ENCODE data around the gene FOXD4L6.
"Not testable (repeated sequence)": the region's sequence is repeated elsewhere in the genome, so short reads cannot be mapped to it uniquely, and the experiment has no call there.

The FOXD4L6 gene

DNA sequence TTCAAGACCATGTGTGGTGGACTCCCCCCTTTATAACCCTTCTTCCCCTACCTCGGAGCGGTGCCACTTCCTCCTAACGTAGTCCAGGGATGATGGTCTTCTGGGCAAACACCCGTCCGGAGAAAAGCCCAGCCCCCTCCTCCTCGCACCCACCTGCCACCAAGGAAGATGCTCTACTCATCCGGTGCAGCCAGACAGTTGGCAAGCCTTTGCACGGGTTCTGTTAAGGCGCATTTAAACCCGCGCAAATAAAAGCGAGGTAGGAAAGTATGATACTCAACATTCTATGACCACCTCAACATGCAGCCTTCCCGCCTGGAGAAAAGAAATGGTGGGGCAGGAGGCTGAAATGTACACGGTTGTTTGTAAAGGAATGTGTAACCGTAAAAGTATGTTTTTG lies at the start of gene FOXD4L6:
FOXD4L6 (minus strand) TSS at position 101 of the 400 bp plus-strand sequence. CDS start 298 bp downstream, outside the sequence.
- FAIRE-seq; DNase-seq (ENCODE audit: insufficient read length, low spot score): not testable (repeated sequence)

DNA sequence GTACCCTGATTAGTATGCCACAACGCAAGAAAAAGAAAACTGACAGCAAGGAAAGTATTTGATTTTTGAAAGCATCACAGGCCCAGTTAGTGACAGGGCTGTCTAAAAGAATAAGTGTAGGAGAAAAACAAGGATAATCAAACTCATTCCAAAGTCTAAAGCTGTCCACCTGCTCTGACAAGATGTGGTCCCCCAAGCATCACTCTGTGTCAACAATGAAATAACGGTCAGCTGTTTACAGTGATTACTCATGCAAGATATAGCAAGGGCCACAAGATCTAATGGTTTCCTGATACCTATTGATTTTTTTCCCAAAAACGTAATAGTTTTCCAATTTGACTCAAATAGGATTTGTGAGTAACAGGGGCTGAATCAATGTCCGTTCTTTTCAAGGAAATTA lies 46.5 kb upstream of the FOXD4L6 start:
- not testable (repeated sequence) for FAIRE-seq

DNA sequence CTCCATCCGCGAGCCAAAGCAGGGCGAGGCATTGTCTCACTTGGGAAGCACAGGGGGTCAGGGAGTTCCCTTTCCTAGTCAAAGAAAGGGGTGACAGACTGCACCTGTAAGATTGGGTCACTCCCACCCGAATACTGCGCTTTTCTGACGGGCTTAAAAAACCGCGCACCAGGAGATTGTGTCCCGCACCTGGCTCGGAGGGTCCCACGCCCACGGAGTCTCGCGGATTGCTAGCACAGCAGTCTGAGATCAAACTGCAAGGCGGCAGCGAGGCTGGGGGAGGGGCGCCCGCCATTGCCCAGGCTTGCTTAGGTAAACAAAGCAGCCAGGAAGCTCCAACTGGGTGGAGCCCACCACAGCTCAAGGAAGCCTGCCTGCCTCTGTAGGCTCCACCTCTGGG lies 21.6 kb upstream of the FOXD4L6 start:
- not testable (repeated sequence) for FAIRE-seq; DNase-seq (ENCODE audit: insufficient read length, low spot score)

More for the DNA sequence above, 46.5 kb upstream of the FOXD4L6 start:
- not testable (repeated sequence) for DNase-seq (ENCODE audit: insufficient read length, low spot score)

DNA sequence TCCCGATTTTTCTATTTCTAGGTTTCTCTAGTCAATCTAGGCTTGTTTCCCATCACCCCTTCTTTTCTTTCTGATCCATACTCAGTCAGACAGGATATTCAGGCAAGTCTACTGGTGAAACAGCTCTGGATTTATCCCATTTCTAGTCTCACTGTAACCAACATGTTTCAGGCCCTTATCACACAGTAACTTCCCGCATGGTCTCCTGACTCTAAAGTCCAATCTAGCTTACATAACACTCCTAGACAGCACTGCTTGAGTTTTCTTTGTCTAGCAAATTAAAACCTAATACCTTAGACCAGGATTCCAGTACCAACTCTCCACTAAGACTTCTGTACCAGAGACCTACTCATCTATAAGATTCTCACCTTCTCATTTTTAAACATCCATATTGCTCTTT lies 13.4 kb upstream of the FOXD4L6 start:
- not testable (repeated sequence) for DNase-seq (ENCODE audit: insufficient read length, low spot score); FAIRE-seq

DNA sequence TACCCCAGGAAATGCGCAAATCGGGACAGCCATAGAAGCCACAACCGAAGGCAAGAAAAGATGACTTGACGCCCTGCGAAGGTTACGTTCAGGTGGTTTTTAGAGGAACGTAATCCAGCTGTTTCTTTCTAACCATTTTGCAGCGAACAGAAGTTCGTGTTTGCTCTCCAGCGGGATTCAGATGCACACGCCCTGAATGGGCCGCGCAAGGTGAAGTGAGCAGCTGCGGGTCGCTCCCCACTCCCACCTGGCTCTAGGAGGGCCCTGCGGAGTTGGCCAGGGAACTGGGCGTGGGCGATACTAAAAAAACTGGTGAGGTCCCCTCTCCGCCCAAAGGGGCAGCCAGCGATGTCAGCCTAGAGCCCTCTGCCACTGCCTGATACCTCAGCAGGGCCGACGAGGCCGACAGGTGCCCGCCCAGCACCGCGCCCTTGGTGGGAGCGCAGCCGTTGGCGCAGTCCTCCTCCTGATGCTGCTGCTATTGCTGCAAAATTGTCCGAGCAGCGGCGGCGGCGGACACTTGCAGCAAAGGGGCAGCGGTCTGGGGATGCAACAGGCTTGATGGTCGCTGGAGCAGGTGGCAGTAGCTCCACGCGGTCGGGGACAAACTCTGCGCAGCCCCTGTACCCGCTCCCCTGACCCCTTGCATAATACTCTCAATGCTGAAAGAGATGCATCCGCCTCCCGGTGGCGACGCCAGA lies 1.6 kb downstream of the FOXD4L6 start:
- DNase-seq (ENCODE audit: insufficient read length, low spot score); FAIRE-seq: not testable (repeated sequence)

DNA sequence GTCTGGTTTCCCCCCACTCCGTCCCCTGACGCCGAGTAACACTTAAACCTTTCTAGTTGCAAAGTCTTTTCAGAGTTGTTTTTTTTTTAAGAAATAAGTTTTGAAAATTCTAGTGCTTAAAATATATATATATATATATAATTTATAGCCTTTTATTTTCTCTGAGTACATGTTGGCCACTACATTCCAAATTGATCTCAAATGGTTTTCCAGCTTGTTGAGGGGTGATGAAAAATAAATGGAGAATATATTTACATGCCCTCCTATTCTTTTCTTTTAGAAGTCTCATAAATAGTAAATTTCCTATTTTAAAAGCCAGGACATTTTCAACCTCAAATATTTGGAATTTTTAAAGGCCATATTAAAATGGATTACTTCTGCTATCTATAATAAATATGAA lies 2.5 kb downstream of the FOXD4L6 start:
- not testable (repeated sequence) for FAIRE-seq; DNase-seq (ENCODE audit: insufficient read length, low spot score)

DNA sequence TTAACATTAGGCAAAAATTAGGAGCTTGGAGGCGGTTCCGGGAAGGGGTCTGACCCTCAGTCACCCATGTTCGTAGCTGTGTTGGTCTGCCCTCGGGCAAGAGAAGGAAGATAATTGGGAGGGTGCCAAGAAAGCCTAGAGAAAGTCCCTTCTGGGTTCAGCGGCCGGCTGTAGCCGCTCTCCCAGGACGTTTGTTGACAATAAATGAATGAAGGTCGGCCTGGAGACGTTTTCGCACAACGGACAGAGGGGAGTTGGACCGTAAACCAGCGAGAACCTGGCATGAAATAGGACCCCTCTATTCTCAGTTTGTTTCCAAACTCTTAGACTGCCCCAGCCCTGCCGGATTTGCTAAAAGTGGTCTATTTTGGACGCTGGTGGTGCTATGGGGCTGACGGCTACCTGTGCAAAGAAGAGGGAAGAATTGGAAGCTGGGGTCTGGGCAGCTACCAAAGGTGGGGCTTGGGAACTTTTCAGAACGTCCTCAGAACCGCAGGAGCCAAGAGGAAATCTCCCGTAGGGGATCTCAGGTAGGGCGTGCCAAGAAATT lies 3.3 kb downstream of the FOXD4L6 start:
- DNase-seq (ENCODE audit: insufficient read length, low spot score); FAIRE-seq: not testable (repeated sequence)

DNA sequence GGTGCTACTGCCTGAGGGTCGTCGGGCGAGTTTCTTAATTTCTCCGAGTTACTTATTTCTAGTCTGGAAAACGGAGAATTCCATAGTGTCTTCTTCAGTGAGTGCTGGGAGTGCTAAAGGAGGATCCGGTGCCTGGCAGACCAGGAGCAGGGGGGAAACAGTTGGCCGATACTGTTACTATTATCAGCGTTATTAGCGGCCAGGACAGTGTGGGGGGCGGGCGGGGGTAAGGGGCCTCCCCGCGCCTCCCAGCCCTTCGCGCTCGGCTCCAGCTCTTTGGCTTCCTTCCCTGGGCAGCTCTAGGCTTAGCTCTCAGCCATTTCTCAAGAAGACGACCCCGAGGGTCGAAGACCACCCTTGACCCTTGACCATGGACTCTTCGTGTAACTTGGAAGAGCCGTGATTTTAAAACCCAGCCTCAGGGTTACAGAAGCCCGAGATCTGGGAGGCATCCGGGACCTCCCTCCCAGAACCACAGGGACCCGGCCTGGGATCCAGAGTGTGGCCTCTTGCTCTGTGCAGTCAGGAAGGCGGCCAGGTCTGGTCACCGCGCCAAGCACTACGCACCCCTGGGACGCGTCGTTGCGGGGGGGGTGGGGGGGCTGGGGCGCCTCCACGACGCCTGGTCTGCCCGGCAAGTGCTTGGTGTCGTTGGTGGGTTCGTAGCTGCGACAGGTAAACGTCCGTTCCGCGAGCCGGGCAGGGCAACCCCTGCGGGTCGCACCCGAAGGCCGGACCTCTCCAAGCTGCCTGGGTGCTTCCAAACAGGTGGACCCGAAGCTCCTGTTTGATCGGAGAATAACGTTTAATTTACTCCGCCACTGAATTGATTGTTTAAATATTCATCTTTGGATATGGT lies 4.0 kb downstream of the FOXD4L6 start:
- DNase-seq (ENCODE audit: insufficient read length, low spot score); FAIRE-seq: not testable (repeated sequence)

DNA sequence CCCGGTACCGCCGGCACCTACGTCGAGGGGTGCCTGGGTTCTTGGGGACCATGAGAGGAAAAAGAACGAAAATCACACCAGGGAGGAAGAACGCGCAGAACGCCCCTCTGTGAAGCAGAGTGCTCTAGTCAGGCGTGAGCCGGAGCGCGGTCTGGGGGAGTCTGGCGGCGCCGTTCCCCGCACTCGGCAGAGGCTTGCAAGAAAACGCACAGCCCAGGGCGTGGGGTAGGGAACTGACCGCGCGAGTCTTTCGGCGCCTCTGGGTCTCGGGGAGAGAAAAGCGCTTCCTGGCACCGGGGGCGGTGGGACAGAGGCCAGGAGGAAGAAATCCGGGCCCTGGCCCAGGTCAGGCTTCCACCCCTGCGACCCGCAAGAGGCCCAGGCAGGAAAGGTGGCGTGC lies 4.7 kb downstream of the FOXD4L6 start:
- not testable (repeated sequence) for FAIRE-seq; DNase-seq (ENCODE audit: insufficient read length, low spot score)

DNA sequence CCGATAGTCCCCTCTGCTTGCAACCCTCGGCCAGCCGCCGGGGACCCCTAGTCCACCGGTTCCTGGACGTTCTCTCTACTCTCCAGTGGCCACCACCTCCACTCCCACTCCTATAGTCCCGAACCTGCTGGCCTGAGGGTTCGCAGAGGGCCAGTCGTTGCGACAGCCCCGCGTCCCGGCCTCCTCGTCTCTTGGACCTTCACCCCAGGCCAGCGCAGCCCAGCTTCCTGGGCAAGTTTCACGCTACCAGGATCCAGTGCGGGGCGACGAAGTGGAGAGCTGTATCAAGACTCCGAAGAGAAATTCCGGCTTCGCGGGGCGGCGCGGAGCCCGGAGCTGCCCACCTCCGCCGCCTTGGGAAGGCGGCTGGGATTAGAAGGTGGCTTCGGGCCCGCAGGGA lies 5.1 kb downstream of the FOXD4L6 start:
- not testable (repeated sequence) for DNase-seq (ENCODE audit: insufficient read length, low spot score); FAIRE-seq

DNA sequence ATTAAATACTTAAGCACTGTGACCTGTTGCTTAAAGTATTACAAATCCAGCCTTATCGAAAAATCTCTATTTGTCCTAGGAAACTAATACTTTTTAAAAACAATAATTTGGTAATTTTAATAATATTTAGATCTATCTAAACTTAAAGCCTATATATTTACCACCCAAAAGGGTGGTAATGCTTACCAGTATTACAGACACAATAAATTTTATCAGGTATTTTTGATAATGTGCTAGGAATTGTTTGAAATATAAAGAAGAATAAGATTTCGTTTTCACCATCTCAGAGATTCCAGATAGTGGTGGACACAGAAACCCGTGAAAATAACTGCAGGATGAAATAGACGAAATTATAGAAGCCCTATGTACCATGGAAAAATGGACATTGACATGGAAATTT lies 7.8 kb downstream of the FOXD4L6 start:
- not testable (repeated sequence) for FAIRE-seq

DNA sequence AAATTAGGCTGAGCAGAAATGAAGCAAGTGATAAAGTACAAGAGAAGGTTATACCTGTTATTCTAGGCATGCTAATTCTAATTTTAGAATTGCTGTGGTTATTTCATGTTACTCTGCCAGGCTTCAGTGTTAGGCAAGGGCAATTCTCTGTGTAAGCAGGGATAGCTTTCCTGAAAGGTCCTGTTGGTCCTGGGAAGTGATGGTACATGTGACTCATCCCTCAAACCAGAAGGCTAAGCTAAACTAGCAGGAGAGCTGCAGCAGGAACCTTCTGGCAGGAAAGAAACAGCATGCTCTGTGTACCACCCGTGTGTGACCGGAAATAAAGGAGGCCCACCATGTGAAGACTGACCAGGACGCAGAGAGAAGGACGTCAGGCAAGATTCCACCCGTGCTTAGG lies 8.8 kb downstream of the FOXD4L6 start:
- not testable (repeated sequence) for DNase-seq (ENCODE audit: insufficient read length, low spot score); FAIRE-seq

More for the DNA sequence above, 7.8 kb downstream of the FOXD4L6 start:
- not testable (repeated sequence) for DNase-seq (ENCODE audit: insufficient read length, low spot score)

DNA sequence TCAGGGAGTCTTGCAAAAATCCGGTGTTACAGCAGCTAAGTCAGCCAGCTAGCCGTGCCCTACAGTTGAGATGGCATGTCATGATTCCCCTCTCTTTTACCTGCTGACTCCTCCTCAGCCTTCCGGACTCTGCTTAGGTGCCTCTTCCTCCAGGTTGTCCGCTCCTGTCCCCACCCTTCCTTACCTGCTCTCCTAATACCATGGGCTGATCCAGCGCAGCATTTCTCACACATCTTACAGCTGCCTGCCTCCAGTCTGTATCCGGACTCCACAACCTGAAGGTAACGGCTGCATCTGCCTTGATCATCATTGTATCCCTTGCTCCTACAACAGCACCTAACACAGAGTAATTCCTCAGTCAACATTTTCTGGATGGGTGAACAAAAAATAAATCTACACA lies 9.2 kb downstream of the FOXD4L6 start:
- DNase-seq (ENCODE audit: insufficient read length, low spot score); FAIRE-seq: not testable (repeated sequence)

DNA sequence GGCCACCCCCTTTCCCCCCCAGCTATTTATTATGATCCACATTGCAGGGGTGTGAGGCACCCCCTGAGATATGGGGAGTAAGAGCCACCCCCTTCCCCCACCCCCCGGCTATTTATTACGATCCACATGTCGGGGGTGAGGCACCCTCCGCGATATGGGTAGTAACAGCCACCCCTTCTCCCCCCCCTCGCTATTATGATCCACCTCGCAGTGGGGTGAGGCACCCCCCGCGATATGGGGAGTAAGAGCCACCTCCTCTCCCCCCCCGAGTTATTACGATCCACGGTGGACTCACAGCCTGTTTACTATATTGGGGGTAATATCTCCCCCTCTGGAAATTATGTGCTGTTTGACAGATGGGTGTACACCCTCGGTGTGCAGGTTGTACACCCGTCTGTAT lies 15.1 kb downstream of the FOXD4L6 start:
- not testable (repeated sequence) for DNase-seq (ENCODE audit: insufficient read length, low spot score); FAIRE-seq

DNA sequence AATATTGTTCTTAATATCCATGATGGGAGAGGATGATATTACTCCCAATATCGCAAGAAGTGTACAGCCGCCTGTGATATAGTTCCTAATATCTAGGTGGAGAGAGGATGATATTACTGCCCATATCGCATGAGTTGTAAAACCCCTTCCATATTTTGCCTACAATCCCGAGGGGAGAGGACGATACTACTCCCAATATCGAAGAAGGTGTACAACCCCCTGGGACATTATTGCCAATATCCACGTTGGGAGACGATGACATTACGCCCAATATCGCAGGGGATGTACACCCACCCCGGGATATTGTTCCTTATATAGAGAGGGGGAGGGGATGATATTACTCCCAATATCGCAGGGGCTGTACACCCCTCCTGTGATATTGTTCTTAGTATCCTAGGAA lies 17.1 kb downstream of the FOXD4L6 start:
- not testable (repeated sequence) for DNase-seq (ENCODE audit: insufficient read length, low spot score)

DNA sequence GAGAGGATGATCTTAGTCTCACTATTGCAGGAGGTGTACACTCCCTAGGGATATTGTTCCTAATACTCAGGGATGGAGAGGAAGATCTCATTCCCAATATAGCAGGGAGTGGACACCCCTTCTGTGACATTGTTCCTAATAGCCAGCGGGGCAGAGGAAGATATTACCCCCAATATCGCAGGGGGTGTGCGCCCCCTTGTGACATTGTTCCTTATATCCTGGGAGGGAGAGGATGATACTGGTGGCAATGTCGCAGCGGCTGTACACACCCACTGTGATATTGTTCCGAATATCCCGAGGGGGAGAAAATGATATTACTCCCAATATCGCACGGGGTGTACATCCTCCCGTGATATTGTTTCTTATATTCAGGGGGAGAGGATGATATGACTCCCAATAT lies 17.6 kb downstream of the FOXD4L6 start:
- not testable (repeated sequence) for FAIRE-seq; DNase-seq (ENCODE audit: insufficient read length, low spot score)

More for the DNA sequence above, 17.1 kb downstream of the FOXD4L6 start:
- FAIRE-seq = not testable (repeated sequence)

DNA sequence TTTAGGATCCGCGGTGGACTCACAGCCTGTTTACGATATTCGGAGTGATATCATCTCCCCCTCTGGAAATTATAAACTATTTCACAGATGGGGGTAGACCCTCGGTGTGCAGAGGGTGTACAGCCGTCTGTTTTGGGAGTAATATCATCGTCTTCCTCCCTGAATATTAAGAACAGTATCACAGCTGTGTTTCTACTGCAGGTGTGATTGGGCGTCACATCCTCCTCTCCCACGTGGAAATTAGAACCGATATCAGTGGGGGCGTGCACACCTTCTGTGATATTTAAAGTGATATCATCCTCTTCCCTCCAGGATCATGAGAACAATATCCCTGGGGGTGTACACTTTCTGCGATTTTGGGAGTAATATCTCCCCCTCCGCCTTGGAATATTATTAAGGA lies 19.2 kb downstream of the FOXD4L6 start:
- DNase-seq (ENCODE audit: insufficient read length, low spot score); FAIRE-seq: not testable (repeated sequence)

DNA sequence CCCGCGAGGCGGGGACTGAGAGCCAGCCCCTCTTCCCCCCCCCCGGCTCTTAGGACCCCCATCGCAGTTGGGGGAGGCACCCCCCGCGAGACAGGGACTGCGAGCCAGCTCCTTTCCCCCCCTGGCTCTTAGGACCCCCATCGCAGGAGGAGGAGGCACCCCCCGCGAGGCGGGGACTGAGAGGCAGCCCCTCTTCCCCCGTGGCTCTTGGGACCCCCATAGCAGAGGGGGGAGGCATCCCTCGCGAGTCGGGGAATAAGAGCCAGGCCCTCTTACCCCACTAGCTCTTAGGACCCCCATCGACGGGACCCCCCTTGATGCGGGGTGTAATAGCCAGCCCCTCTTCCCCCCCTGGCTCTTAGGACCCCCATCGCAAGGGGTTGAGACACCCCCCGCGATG lies 19.7 kb downstream of the FOXD4L6 start:
- not testable (repeated sequence) for DNase-seq (ENCODE audit: insufficient read length, low spot score); FAIRE-seq

DNA sequence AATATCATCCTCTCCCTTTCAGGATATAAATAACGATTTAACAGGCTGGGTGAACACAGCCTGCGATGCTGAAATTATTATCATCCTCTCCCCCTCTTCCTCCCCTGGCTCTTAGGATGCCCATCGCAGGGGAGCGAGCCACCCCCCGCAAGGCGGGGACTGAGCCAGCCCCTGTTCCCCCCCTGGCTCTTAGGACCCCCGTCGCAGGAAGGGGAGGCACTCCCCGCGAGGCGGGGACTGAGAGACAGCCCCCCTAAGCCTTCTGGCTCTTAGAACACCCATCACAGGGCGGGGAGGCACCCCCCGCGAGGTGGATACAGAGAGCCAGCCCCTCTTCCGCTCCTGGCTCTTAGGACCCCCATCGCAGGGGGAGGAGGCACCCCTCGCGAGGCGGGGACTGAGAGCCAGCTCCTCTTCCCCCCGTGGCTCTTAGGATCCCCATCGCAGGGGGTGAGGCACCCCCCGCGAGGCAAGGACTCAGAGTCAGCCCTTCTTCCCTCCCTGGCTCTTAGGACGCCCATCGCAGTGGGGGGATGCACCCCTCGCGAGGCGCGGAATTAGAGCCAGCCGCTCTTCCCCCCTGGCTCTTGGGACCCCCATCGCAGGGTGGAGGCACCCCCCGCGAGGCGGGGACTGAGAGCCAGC lies 21.9 kb downstream of the FOXD4L6 start:
- not testable (repeated sequence) for DNase-seq (ENCODE audit: insufficient read length, low spot score); FAIRE-seq

DNA sequence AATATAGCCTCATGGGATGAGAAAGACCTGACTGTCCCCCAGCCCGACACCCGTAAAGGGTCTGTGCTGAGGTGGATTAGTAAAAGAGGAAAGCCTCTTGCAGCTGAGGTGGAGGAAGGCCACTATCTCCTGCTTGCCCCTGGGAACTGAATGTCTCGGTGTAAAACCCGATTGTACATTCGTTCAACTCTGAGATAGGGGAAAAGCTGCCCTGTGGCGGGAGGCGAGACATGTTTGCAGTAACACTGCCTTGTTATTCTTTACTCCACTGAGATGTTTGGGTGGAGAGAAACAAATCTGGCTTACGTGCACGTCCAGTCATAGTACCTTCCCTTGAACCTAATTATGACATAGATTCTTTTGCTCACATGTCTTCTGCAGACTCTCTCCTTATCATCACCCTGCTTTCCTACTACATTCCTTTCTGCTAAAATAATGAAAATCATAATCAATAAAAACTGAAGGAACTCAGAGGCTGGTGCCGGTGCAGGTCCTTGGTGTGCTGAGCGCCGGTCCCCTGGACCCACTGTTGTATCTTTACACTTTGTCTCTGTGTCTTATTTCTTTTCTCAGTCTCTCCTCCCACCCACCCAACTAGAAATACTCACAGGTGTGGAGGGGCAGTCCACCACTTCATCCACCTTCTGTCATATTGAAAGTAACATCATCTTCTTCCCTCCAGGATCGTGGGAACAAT lies 22.8 kb downstream of the FOXD4L6 start:
- FAIRE-seq; DNase-seq (ENCODE audit: insufficient read length, low spot score): not testable (repeated sequence)
